Mesothelial cell of epicardium (in vitro differentiated cells): ENCODE results near the gene LRRC27. TPM values are rescaled to one million over a fixed set of nuclear protein-coding genes. Genes with fewer than 3 reads are reported as not detected.
A peak's percentile ranks its signal among the peaks of the same experiment; 100 is the strongest.

Experiments
- DNase-seq, 2 experiments: peaks; one replicate each; pipeline ENCODE4 v3.0.0; 2021; ENCODE audit warnings: low spot score in 2 of 2; ENCODE audit not compliant: unreplicated experiment in 2 of 2
- H3K27ac Mint-ChIP-seq: 2 replicates; pipeline ENCODE4 v1.8.0; 2021; ENCODE audit warnings: mixed read lengths
- H3K27me3 Mint-ChIP-seq: 2 replicates; pipeline ENCODE4 v1.8.0; 2021; ENCODE audit warnings: low read depth, mixed read lengths
- H3K36me3 Mint-ChIP-seq: 2 replicates; pipeline ENCODE4 v1.8.0; 2021; ENCODE audit warnings: mixed read lengths
- H3K4me1 Mint-ChIP-seq: 2 replicates; pipeline ENCODE4 v1.8.0; 2021; ENCODE audit warnings: mixed read lengths
- H3K4me3 Mint-ChIP-seq: 2 replicates; pipeline ENCODE4 v1.8.0; 2021; ENCODE audit warnings: mild to moderate bottlenecking, moderate library complexity, mixed read lengths
- H3K9me3 Mint-ChIP-seq: 2 replicates; pipeline ENCODE4 v1.8.0; 2021; ENCODE audit warnings: mixed read lengths
- total RNA-seq: library from RNA; stranded (reverse); gene quantifications from 3 replicates; pipeline ENCODE4 v1.2.1, GENCODE V29; 2021
- TF ChIP-seq, protein P1 (sequence below): fragments of 200-600 bp; sonication (generic); IDR thresholded peaks from one replicate; pipeline ENCODE4 v1.5.0; 2021; ENCODE audit warnings: antibody characterized with exemption; ENCODE audit not compliant: unreplicated experiment

The LRRC27 gene
- total RNA-seq, 1 donor from 2014 or later = 15.2 TPM

DNA sequence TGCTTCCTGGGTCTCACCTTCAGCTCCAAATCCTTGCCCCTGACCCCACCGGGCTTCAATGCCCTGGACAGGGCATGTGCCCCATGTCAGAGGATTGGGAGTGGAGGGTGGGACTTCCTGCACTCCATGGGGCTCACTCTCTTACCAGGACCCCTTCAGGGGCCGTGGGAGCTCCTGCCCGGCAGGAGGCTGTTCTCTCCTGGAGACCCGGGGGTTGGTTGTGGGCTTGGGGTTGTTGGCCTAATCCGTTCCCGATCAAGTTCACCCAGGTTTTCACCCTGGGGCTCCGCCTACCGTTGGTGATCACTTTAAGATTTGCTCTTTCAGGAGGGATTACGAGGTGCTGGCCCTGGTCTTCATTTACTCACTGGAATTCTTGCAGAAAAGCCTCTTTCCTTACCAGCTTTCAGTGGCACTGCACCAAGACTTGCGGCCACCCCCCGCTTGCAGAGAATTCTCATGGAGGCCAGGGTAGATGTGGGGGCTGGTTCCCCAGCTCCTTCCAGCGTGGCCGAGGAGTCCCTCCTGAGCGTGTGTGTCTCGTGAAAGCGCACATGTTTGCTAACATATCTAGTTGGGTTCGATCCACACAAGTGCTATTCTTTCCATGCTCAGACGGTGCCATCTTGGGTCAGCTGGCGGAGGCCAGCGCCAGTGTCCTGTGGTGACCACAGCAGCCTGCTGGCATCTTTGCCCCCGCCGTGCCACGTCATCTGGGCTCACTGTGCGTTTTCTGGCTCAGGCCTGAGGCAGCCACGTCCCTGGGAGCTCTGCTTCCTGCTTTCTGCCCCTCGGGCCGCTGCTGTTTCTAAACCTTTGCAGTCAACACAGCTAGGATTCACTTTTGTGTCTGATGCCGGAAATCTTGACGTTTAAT, 80.6 kb downstream of the LRRC27 start:
- no peaks in the 10 kb centered on the region for H3K36me3 Mint-ChIP-seq
- H3K4me1 Mint-ChIP-seq = peaks cover 75% of the 10 kb centered on the region
- no peak overlapping the region for H3K4me3 Mint-ChIP-seq
- TF ChIP-seq, protein P1, sequence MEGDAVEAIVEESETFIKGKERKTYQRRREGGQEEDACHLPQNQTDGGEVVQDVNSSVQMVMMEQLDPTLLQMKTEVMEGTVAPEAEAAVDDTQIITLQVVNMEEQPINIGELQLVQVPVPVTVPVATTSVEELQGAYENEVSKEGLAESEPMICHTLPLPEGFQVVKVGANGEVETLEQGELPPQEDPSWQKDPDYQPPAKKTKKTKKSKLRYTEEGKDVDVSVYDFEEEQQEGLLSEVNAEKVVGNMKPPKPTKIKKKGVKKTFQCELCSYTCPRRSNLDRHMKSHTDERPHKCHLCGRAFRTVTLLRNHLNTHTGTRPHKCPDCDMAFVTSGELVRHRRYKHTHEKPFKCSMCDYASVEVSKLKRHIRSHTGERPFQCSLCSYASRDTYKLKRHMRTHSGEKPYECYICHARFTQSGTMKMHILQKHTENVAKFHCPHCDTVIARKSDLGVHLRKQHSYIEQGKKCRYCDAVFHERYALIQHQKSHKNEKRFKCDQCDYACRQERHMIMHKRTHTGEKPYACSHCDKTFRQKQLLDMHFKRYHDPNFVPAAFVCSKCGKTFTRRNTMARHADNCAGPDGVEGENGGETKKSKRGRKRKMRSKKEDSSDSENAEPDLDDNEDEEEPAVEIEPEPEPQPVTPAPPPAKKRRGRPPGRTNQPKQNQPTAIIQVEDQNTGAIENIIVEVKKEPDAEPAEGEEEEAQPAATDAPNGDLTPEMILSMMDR = no peak
- peak overlapping the region; percentile 98 for H3K27ac Mint-ChIP-seq
- no peak for DNase-seq
- no peaks in the 10 kb centered on the region for H3K9me3 Mint-ChIP-seq
- no peaks in the 10 kb centered on the region for H3K27me3 Mint-ChIP-seq

DNA sequence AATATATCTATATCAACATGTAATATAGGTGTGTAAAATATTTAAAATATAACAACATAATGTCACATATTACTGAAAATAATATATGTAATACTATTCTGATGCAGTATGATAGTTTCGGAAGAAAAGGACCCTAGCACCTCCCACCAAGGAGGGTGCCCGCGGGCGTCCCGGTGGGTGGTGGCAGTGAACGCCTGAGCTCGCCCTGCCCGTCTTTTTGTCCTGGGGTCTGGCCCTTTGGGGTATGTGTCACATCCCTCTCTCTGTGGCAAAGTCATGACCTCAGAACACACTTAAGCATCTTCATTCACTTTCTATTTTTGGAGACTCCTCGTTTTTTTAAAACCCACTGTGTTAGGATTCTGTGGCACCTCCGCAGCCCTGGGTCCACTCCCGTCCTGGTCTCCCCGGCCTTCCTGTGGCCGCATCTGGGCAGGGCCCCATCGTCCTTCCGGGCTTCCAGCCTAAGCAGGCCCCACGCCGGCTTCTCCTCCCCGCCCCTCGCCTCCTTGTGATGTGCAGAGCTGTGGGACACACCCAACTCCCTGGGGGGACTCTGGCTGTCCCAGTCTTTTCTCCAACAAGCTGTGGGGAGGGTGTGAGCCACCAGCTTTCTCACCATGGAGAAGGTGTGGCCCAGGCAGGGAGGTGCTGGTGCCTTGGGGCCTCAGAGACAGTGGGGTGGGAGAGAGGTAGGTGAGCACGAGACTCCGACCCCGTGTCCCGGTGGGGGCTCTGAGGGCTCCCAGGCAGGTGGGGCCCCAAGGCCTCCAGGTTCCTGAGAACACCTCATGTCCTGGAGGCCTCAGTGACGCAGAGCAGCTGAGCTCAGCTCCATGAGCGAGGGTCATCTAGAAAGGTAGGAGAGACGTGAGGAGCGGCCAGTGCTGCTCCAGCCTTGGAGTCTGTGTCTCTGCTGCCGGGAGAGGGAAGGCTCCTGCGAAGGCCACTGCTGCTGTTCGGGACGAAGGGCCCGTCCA, 81.5 kb downstream of the LRRC27 start:
- no peaks in the 10 kb centered on the region for H3K27me3 Mint-ChIP-seq
- H3K27ac Mint-ChIP-seq = peak overlapping the region; percentile 76
- no peaks in the 10 kb centered on the region for H3K9me3 Mint-ChIP-seq
- DNase-seq = no peak
- no peaks in the 10 kb centered on the region for H3K36me3 Mint-ChIP-seq
- peaks cover 71% of the 10 kb centered on the region for H3K4me1 Mint-ChIP-seq
- H3K4me3 Mint-ChIP-seq = no peak overlapping the region
- TF ChIP-seq, protein P1 = no peak

DNA sequence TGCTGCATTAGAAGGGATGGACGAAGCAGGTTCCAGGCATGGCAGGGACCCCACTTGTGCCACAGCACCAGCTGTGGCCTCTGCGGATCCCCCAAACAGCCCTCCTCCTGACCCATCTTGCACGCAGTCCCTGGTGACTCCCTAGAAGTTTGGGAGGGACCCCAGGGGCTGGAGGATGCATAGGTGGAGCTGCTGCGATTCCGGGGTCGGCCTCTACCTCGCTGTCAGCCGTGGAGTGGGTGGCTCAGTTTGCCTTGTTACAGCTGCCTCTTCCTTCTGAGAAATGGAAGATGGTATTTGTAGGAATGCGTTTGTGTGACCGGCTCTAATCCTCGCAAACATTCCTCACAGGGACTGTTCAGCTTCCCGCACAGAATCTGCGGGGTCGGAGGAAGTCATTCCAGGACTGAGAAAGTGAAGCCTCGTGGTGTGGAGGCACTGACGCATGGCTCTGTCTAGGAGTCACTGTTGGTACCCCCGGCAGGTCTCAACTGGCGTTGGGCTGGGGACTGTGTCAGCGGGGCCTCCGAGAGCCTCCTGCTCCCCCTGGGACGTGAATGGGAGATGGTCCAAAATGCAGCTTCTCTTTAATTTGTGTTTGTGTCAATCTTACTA, 82.5 kb downstream of the LRRC27 start:
- H3K27me3 Mint-ChIP-seq = no peaks in the 10 kb centered on the region
- DNase-seq = no peak
- H3K4me1 Mint-ChIP-seq = peaks cover 71% of the 10 kb centered on the region
- no peak overlapping the region for H3K4me3 Mint-ChIP-seq
- H3K9me3 Mint-ChIP-seq = no peaks in the 10 kb centered on the region
- H3K27ac Mint-ChIP-seq = peak overlapping the region; percentile 76
- TF ChIP-seq, protein P1 = no peak
- H3K36me3 Mint-ChIP-seq = no peaks in the 10 kb centered on the region

DNA sequence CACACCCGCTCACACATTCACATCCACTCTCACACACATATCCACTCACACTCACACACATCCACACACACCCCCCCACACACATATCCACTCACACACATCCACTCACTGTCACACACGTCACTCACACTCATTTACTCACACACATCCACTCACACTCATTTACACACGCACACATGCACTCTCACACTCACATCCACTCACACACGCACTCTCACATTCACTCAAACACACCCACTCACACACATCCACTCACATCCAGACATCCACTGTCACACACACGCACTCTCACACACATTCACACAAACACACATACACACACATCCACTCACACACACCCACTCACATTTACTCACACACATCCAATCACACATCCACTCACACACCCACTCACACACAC, 83.3 kb downstream of the LRRC27 start:
- Mint-ChIP-seq H3K9me3 (no peaks in the 10 kb centered on the region), H3K27me3 (no peaks in the 10 kb centered on the region), H3K4me1 (peaks cover 71% of the 10 kb centered on the region), H3K4me3 (no peak overlapping the region), H3K36me3 (no peaks in the 10 kb centered on the region), H3K27ac (peak overlapping the region; percentile 76)
- TF ChIP-seq, protein P1 = no peak
- no peak for DNase-seq

DNA sequence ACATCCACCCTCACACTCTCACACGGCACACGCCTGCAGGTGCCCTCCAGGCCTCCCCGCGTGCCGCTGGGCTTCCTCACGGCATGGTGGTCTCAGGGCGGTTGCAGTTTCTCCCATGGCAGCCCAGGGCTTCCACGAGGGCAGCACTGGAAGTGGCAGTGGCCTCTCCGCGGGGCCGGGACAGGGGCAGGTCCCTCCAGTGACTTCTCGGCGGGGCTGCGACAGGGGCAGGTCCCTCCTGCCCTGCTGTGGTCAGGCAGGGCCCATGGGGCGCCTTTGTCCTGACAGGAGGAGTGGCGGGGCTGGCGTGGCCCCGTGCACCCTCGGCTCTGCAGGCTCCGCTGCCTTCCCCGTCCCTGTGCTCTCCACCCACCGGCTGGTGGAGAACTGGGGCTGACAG, 84.0 kb downstream of the LRRC27 start:
- H3K27ac Mint-ChIP-seq = no peak overlapping the region
- H3K4me3 Mint-ChIP-seq = no peak overlapping the region
- H3K4me1 Mint-ChIP-seq = peaks cover 72% of the 10 kb centered on the region
- TF ChIP-seq, protein P1 = no peak
- no peak for DNase-seq
- no peaks in the 10 kb centered on the region for H3K36me3 Mint-ChIP-seq
- H3K27me3 Mint-ChIP-seq = no peaks in the 10 kb centered on the region
- H3K9me3 Mint-ChIP-seq = no peaks in the 10 kb centered on the region
